Psoas muscle (tissue), 8 donors: Measurements from ENCODE around the gene HTT. TPM values are rescaled to one million over a fixed set of nuclear protein-coding genes. Genes with fewer than 3 reads are reported as not detected.

Experiments
- ATAC-seq, 4 donors: fragments of 200-7000 bp; cut with Tn5 transposase; one replicate each; pipeline ENCODE4 v1.9.1; 2020; ENCODE audit warnings: moderate library complexity in 3 of 4, mild to moderate bottlenecking in 2 of 4
- DNase-seq, 2 donors: peaks; one replicate each; pipeline ENCODE4 v3.0.0-alpha.2; 2020
- H3K27ac ChIP-seq: fragments of 200-600 bp; one replicate; pipeline ENCODE4 v1.8.0; 2022
- H3K27me3 ChIP-seq, 3 donors: fragments of 200-600 bp in 1 of 3; one replicate each; pipeline versions ENCODE4 v1.6.1 to v1.8.0; 2013 to 2022; ENCODE audit warnings: low read length in 2 of 3, mild to moderate bottlenecking in 2 of 3, moderate library complexity in 1 of 3; ENCODE audit not compliant: insufficient read depth in 3 of 3
- H3K36me3 ChIP-seq, 2 donors: fragments of 200-600 bp in 1 of 2; one replicate each; pipeline versions ENCODE4 v1.6.1 to v1.8.0; 2013 to 2022; ENCODE audit warnings: low read depth in 1 of 2, mild to moderate bottlenecking in 1 of 2, moderate library complexity in 1 of 2; ENCODE audit not compliant: insufficient read depth in 1 of 2
- H3K4me1 ChIP-seq: fragments of 200-600 bp; one replicate; pipeline ENCODE4 v1.8.0; 2022
- H3K4me3 ChIP-seq: fragments of 200-600 bp; one replicate; pipeline ENCODE4 v1.8.0; 2022; ENCODE audit warnings: mild to moderate bottlenecking
- H3K9me3 ChIP-seq: fragments of 200-600 bp; one replicate; pipeline ENCODE4 v1.8.0; 2022
- CTCF ChIP-seq: fragments of 200-600 bp; IDR thresholded peaks from one replicate; pipeline ENCODE4 v1.8.0; 2022; ENCODE audit warnings: antibody characterized with exemption
- WGBS, 3 donors: extraction: QIAGEN DNeasy Blood & Tissue Kit; methylation state at CpG; one replicate each; pipeline versions ENCODE4 v1.1.6 to v1.1.7; 2013; 5-methylcytosine and 5-hydroxymethylcytosine counted together
- intact Hi-C, 2 donors: fragments of 100-400 bp; cut with DNase I; formaldehyde crosslinking; loops; one replicate each; pipeline versions ENCODE4 v1.11.0 to v1.14.2; 2022
- polyA plus RNA-seq, 3 donors: library from polyadenylated mRNA; stranded (reverse); fragments of 200-250 nt; gene quantifications; one replicate each; pipeline ENCODE4 v1.2.3, GENCODE V29; 2013
- total RNA-seq, 4 donors: library from RNA; stranded (reverse); fragmentation: NEBNext Ultra II Directional in 2 of 4; extraction: Animal tissue kit (Norgen Biotek cat#: 25700) in 2 of 4; gene quantifications; one replicate each; pipeline versions ENCODE4 v1.2.1 to v1.2.4, GENCODE V29; 2021 to 2023
- donor health status: healthy with polysubstance abuse.
- donor health status: DM: no; HTN: no; CAD: no; lungs with moderate emphysema.
- donor health status: Bipolar disorder and iron deficiency.
- donor health status: healthy.
- donor health status: DM: yes; HTN: yes; CAD: no.
- donor health status: DM: no; HTN: no; CAD: no.
- donor health status: DM: no; HTN: no; CAD: no.
- donor health status: DM: yes; HTN: yes; CAD: no.

HTT gene
- total and polyA plus RNA-seq, 7 donors: 6.7 to 39.9 (median 29.6) TPM

- no peaks in the 10 kb centered on the region for H3K36me3 ChIP-seq
- ATAC-seq (peak; percentile 73 to 82 (median 75)), DNase-seq (peak; percentile 74 to 86)
- intact Hi-C loops: loop anchor here in 1 of 2 donors (5.0 kb wide), 1 partner anchor 90 kb away; no protein-coding TSS in a partner anchor
- H3K27me3 ChIP-seq: no peaks in the 10 kb centered on the region
- TF ChIP-seq CTCF: no peak
- H3K4me1 ChIP-seq: peaks cover 30% of the 10 kb centered on the region
- H3K4me3 ChIP-seq: peak overlapping the region; percentile 88
- 0 to 1% (median 0%) methylated on average over 34 to 60 of the region's 60 CpGs for WGBS, 3 donors
- H3K9me3 ChIP-seq: no peaks in the 10 kb centered on the region
- H3K27ac ChIP-seq: peak overlapping the region; percentile 96
These were observed 217.6 kb downstream of the HTT start for GRCh38 chr4:3291969-3292570.

GRCh38 chr4:3292571-3293400 is 218.3 kb downstream of the HTT start, which contains the start of gene RGS12:
Gene RGS12, plus strand, starts transcription at chr4:3293021. Its CDS starts 23,150 bp downstream, at chr4:3316171.
- Histone ChIP-seq H3K9me3 (no peaks in the 10 kb centered on the region), H3K4me1 (peaks cover 30% of the 10 kb centered on the region), H3K36me3 (no peaks in the 10 kb centered on the region), H3K4me3 (peak within 1 kb of the TSS; percentile 88), H3K27me3 (no peaks in the 10 kb centered on the region), H3K27ac (peak within 1 kb of the TSS; percentile 96)
- no peak for TF ChIP-seq CTCF
- intact Hi-C loops: loop anchor here in 1 of 2 donors (5.0 kb wide), 1 partner anchor 90 kb away; no protein-coding TSS in a partner anchor
- DNase-seq (peak; percentile 96 to 98), ATAC-seq (peak; percentile 92 to 94 (median 92))
- 0 to 1% (median 0%) methylated on average over 22 to 120 of the region's 121 CpGs for WGBS, 3 donors

Other genes with a start within 250 kb of the HTT start
- gene ADD1, start 230.8 kb upstream of the HTT start, total RNA-seq: 100 to 1,000 TPM; 163 to 214 (median 187) TPM
- gene ADD1, start 230.8 kb upstream of the HTT start, polyA plus RNA-seq: 100 to 1,000 TPM; 124 to 224 (median 126) TPM
- gene NOP14, start 111.3 kb upstream of the HTT start, total RNA-seq: 10 to 100 TPM; 28.0 to 45.1 (median 43.9) TPM
- gene NOP14, start 111.3 kb upstream of the HTT start, polyA plus RNA-seq: 10 to 100 TPM; 24.7 to 48.1 (median 45.0) TPM
- gene GRK4, start 111.1 kb upstream of the HTT start, total RNA-seq: 1 to 10 TPM; 5.9 to 7.9 (median 6.9) TPM
- 1 to 10 TPM; 5.8 to 9.2 (median 6.6) TPM for gene GRK4, start 111.1 kb upstream of the HTT start, polyA plus RNA-seq
- not detected for gene HTT-AS, start 143 bp upstream of the HTT start, total RNA-seq
- not detected for gene HTT-AS, start 143 bp upstream of the HTT start, polyA plus RNA-seq
- under 1 TPM; 0.25 to 0.94 (median 0.70) TPM for gene MSANTD1, start 174.5 kb downstream of the HTT start, total RNA-seq
- gene MSANTD1, start 174.5 kb downstream of the HTT start, polyA plus RNA-seq: under 1 TPM; 0.11 to 0.34 (median 0.27) TPM
- 10 to 100 TPM; 13.9 to 29.0 (median 17.8) TPM for gene RGS12, start 218.3 kb downstream of the HTT start, total RNA-seq
- gene RGS12, start 218.3 kb downstream of the HTT start, polyA plus RNA-seq: 10 to 100 TPM in 2 of 3 donors, 1 to 10 TPM in 1; 7.5 to 20.1 (median 15.6) TPM